ENCODE results near the gene MSTN.

Gene MSTN

DNA sequence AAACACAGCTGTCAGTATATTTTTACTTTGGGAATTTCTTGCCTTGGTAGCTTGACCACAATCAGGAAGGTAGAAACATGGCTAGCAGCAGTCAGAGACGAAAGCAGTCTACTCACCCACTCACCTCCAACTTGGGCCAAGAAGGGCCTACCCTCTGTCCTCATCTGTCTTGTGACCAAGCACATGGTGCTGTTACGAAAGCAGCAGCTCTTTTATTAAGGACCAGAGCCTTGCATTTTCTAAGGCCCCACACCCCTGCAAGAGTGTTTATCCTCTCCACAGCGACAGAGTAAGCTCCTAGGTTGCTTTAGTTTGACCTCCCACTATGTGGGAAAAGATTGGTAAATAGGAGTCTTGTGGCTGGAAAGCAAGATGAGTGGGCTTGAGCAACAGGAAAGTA, 31.3 kb upstream of the MSTN start:
- H4K20me1 ChIP-seq (ENCODE audit: insufficient read depth, low read length, poor library complexity, severe bottlenecking): no peaks in the 10 kb centered on the region
- H3F3A ChIP-seq (ENCODE audit: low read depth): no peaks in the 10 kb centered on the region
- no peak overlapping the region for H3K4me3 ChIP-seq (ENCODE audit: low read length, poor library complexity, severe bottlenecking)
- TF ChIP-seq, protein P1, sequence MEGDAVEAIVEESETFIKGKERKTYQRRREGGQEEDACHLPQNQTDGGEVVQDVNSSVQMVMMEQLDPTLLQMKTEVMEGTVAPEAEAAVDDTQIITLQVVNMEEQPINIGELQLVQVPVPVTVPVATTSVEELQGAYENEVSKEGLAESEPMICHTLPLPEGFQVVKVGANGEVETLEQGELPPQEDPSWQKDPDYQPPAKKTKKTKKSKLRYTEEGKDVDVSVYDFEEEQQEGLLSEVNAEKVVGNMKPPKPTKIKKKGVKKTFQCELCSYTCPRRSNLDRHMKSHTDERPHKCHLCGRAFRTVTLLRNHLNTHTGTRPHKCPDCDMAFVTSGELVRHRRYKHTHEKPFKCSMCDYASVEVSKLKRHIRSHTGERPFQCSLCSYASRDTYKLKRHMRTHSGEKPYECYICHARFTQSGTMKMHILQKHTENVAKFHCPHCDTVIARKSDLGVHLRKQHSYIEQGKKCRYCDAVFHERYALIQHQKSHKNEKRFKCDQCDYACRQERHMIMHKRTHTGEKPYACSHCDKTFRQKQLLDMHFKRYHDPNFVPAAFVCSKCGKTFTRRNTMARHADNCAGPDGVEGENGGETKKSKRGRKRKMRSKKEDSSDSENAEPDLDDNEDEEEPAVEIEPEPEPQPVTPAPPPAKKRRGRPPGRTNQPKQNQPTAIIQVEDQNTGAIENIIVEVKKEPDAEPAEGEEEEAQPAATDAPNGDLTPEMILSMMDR (conservative IDR thresholded peaks at IDR 0.05; ENCODE audit: low read length): no peak
- no peak for TF ChIP-seq EZH2phosphoT487 (IDR thresholded peaks at IDR 0.05; ENCODE audit: borderline replicate concordance)
- H3K36me3 ChIP-seq (ENCODE audit: insufficient read depth, low read length): no peaks in the 10 kb centered on the region
- peak overlapping the region; percentile 64; the same call in 1 of the 2 replicates for H2AFZ ChIP-seq (ENCODE audit: low read length)
- H3K79me2 ChIP-seq (ENCODE audit: insufficient read depth, low read length): no peaks in the 10 kb centered on the region
- H3K4me1 ChIP-seq (ENCODE audit: insufficient read depth, low read length, poor library complexity, severe bottlenecking): no peaks in the 10 kb centered on the region
- no peak overlapping the region for H3K9ac ChIP-seq (ENCODE audit: low read depth, low read length, poor library complexity, severe bottlenecking)
- no peaks in the 10 kb centered on the region for H3K9me3 ChIP-seq (ENCODE audit: insufficient read depth, low read depth, low read length)
- no peaks in the 10 kb centered on the region for H3K27me3 ChIP-seq (ENCODE audit: insufficient read depth, low read length, poor library complexity, severe bottlenecking)
- H3K4me2 ChIP-seq (ENCODE audit: low read depth, low read length, poor library complexity, severe bottlenecking): no peak overlapping the region
- H3K9me2 ChIP-seq (replicated peaks; ENCODE audit: low read depth, low read length): no peaks in the 10 kb centered on the region

DNA sequence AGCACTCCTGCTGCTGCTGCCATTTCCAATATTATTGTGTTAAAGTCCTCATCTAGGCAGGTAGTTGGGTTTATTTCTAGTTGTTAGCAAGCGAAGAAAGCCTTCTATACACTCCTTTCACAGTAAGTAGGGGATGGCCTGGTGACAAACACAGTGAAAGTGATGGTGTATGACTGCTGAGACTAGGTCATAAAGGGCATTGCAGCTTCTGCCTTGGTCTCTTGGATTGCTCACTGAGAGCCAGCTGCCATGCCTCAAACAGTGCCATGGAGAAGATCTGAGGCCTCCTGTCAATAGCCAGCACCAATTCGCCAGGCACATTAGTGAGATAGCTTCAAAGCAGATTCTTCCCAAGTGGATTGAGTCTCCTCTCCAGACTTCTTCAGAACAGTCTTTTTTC, 27.6 kb upstream of the MSTN start:
- Histone ChIP-seq H3K4me3 (ENCODE audit: low read length, poor library complexity, severe bottlenecking) (no peak overlapping the region), H3K27me3 (ENCODE audit: insufficient read depth, low read length, poor library complexity, severe bottlenecking) (no peaks in the 10 kb centered on the region), H3K4me2 (ENCODE audit: low read depth, low read length, poor library complexity, severe bottlenecking) (no peak overlapping the region), H3K36me3 (ENCODE audit: insufficient read depth, low read length) (no peaks in the 10 kb centered on the region), H4K20me1 (ENCODE audit: insufficient read depth, low read length, poor library complexity, severe bottlenecking) (no peaks in the 10 kb centered on the region), H3K4me1 (ENCODE audit: insufficient read depth, low read length, poor library complexity, severe bottlenecking) (no peaks in the 10 kb centered on the region), H3F3A (ENCODE audit: low read depth) (no peaks in the 10 kb centered on the region), H2AFZ (ENCODE audit: low read length) (peak overlapping the region; percentile 35; the same call in 1 of the 2 replicates), H3K9me3 (ENCODE audit: insufficient read depth, low read depth, low read length) (no peaks in the 10 kb centered on the region), H3K79me2 (ENCODE audit: insufficient read depth, low read length) (no peaks in the 10 kb centered on the region), H3K9me2 (replicated peaks; ENCODE audit: low read depth, low read length) (no peaks in the 10 kb centered on the region), H3K9ac (ENCODE audit: low read depth, low read length, poor library complexity, severe bottlenecking) (no peak overlapping the region)
- TF ChIP-seq, protein P1 (conservative IDR thresholded peaks at IDR 0.05; ENCODE audit: low read length): no peak
- TF ChIP-seq EZH2phosphoT487 (IDR thresholded peaks at IDR 0.05; ENCODE audit: borderline replicate concordance): no peak

DNA sequence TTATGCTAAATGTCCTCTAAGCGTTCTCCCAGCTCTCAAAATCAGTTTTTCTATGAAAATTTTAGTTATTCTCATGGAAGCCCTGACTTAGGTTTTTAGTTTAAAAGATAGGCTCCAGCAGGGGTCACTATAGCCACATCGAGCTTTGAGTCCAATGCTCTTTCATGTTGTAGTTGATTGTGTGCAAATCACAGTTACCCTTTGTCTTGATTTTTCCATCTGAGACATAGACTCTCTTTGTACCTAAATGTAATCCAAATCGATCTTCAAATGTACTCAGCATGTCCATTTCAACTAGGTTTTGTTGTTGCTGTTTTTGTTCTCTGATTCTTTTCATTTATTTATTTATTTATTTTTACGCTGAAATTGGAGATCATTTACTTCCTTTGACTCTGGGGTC, 26.4 kb upstream of the MSTN start:
- Histone ChIP-seq H3K9me3 (ENCODE audit: insufficient read depth, low read depth, low read length) (no peaks in the 10 kb centered on the region), H3F3A (ENCODE audit: low read depth) (no peaks in the 10 kb centered on the region), H2AFZ (ENCODE audit: low read length) (no peak overlapping the region), H4K20me1 (ENCODE audit: insufficient read depth, low read length, poor library complexity, severe bottlenecking) (no peaks in the 10 kb centered on the region), H3K4me2 (ENCODE audit: low read depth, low read length, poor library complexity, severe bottlenecking) (no peak overlapping the region), H3K4me1 (ENCODE audit: insufficient read depth, low read length, poor library complexity, severe bottlenecking) (no peaks in the 10 kb centered on the region), H3K4me3 (ENCODE audit: low read length, poor library complexity, severe bottlenecking) (no peak overlapping the region), H3K36me3 (ENCODE audit: insufficient read depth, low read length) (no peaks in the 10 kb centered on the region), H3K27me3 (ENCODE audit: insufficient read depth, low read length, poor library complexity, severe bottlenecking) (no peaks in the 10 kb centered on the region), H3K9me2 (replicated peaks; ENCODE audit: low read depth, low read length) (no peaks in the 10 kb centered on the region), H3K79me2 (ENCODE audit: insufficient read depth, low read length) (no peaks in the 10 kb centered on the region), H3K9ac (ENCODE audit: low read depth, low read length, poor library complexity, severe bottlenecking) (no peak overlapping the region)
- no peak for TF ChIP-seq EZH2phosphoT487 (IDR thresholded peaks at IDR 0.05; ENCODE audit: borderline replicate concordance)
- TF ChIP-seq, protein P1 (conservative IDR thresholded peaks at IDR 0.05; ENCODE audit: low read length): peak; percentile 86
